ENCODE data around the gene ARL15. TPM values are rescaled to one million over a fixed set of nuclear protein-coding genes. Genes with fewer than 3 reads are reported as not detected.

The ARL15 gene
- total RNA-seq, 1 experiment from 2014 or later: 6.9 TPM

DNA sequence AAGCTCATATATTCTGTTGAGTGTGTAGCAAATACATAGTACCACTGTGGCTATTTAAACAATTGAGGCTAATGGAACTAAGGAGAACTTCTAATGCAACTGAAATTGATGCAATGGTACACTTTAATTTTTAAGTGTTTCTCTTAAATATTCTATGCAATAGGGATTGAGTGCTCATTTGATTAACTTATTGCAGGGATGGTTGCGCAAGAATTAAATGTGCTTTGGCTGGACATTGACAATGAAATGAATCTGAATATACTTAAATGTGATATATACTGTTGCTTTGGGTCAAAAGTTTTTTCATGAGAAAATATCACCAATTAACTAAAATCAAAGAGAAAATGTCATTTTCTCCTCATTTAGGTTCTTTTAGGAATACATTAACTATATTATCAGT lies 227.1 kb downstream of the ARL15 start:
- intact Hi-C loops (cut with micrococcal nuclease): no loop called here
- Histone ChIP-seq H3F3A (ENCODE audit: low read length, unreplicated experiment) (no peaks in the 10 kb centered on the region), H3K27me3 (ENCODE audit: low read length) (no peaks in the 10 kb centered on the region), H3K36me3 (ENCODE audit: low read depth, low read length) (no peaks in the 10 kb centered on the region), H3K4me3 (ENCODE audit: low read length) (no peak overlapping the region), H3K9me3 (ENCODE audit: low read length) (no peaks in the 10 kb centered on the region), H3K79me2 (ENCODE audit: low read length) (no peaks in the 10 kb centered on the region), H3K4me2 (ENCODE audit: low read length) (no peak overlapping the region), H4K20me1 (ENCODE audit: low read length) (no peaks in the 10 kb centered on the region), H3K27ac (ENCODE audit: low read length) (no peak overlapping the region), H3K9me2 (replicated peaks; ENCODE audit: low read length) (no peaks in the 10 kb centered on the region), H3K9ac (ENCODE audit: low read length) (no peak overlapping the region), H2AFZ (ENCODE audit: low read length) (no peak overlapping the region), H3K4me1 (ENCODE audit: insufficient read depth, low read length) (no peaks in the 10 kb centered on the region)
- ATAC-seq: no peak
- BruUV-seq (replicated peaks): no TSS peak
- ChIA-PET CTCF (no interaction called here), POLR2A (ENCODE audit: unreplicated experiment) (no interaction called here)
- no peak for DNase-seq
- TF ChIP-seq, protein P1, sequence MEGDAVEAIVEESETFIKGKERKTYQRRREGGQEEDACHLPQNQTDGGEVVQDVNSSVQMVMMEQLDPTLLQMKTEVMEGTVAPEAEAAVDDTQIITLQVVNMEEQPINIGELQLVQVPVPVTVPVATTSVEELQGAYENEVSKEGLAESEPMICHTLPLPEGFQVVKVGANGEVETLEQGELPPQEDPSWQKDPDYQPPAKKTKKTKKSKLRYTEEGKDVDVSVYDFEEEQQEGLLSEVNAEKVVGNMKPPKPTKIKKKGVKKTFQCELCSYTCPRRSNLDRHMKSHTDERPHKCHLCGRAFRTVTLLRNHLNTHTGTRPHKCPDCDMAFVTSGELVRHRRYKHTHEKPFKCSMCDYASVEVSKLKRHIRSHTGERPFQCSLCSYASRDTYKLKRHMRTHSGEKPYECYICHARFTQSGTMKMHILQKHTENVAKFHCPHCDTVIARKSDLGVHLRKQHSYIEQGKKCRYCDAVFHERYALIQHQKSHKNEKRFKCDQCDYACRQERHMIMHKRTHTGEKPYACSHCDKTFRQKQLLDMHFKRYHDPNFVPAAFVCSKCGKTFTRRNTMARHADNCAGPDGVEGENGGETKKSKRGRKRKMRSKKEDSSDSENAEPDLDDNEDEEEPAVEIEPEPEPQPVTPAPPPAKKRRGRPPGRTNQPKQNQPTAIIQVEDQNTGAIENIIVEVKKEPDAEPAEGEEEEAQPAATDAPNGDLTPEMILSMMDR (conservative IDR thresholded peaks at IDR 0.05; ENCODE audit: low read depth, low read length): no peak
- no peak for TF ChIP-seq EZH2 (IDR thresholded peaks at IDR 0.05; ENCODE audit: low read length, unreplicated experiment)
- TF ChIP-seq EZH2phosphoT487 (IDR thresholded peaks at IDR 0.05; ENCODE audit: borderline replicate concordance, low read length): no peak

DNA sequence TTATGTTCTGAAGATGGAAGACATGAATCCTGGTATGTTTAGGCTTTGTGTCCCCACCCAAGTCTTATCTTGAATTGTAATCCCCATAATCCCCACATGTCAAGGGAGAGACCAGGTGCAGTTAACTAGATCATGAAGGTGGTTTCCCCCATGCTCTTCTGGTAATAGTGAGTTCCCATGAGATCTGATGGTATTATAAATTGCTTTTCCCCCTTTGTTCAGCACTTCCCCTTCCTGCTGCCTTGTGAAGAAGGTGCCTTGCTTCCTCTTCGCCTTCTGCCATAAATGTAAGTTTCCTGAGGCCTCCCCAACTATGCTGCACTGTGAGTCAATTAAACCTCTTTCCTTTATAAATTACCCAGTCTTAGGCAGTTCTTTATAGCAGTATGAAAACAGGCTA lies 229.0 kb downstream of the ARL15 start:
- Histone ChIP-seq H3K4me3 (ENCODE audit: low read length) (no peak overlapping the region), H3K79me2 (ENCODE audit: low read length) (no peaks in the 10 kb centered on the region), H3K4me1 (ENCODE audit: insufficient read depth, low read length) (no peaks in the 10 kb centered on the region), H3K36me3 (ENCODE audit: low read depth, low read length) (no peaks in the 10 kb centered on the region), H3K9ac (ENCODE audit: low read length) (no peak overlapping the region), H3K27ac (ENCODE audit: low read length) (no peak overlapping the region), H3F3A (ENCODE audit: low read length, unreplicated experiment) (no peaks in the 10 kb centered on the region), H3K9me3 (ENCODE audit: low read length) (no peaks in the 10 kb centered on the region), H2AFZ (ENCODE audit: low read length) (no peak overlapping the region), H3K27me3 (ENCODE audit: low read length) (no peaks in the 10 kb centered on the region), H3K9me2 (replicated peaks; ENCODE audit: low read length) (no peaks in the 10 kb centered on the region), H4K20me1 (ENCODE audit: low read length) (no peaks in the 10 kb centered on the region), H3K4me2 (ENCODE audit: low read length) (no peak overlapping the region)
- no peak for ATAC-seq
- TF ChIP-seq, protein P1 (conservative IDR thresholded peaks at IDR 0.05; ENCODE audit: low read depth, low read length): no peak
- TF ChIP-seq EZH2phosphoT487 (IDR thresholded peaks at IDR 0.05; ENCODE audit: borderline replicate concordance, low read length): no peak
- no peak for TF ChIP-seq EZH2 (IDR thresholded peaks at IDR 0.05; ENCODE audit: low read length, unreplicated experiment)
- BruUV-seq (replicated peaks): no TSS peak
- intact Hi-C loops (cut with micrococcal nuclease): no loop called here
- CTCF ChIA-PET: no interaction called here
- DNase-seq: no peak
- POLR2A ChIA-PET (ENCODE audit: unreplicated experiment): no interaction called here

DNA sequence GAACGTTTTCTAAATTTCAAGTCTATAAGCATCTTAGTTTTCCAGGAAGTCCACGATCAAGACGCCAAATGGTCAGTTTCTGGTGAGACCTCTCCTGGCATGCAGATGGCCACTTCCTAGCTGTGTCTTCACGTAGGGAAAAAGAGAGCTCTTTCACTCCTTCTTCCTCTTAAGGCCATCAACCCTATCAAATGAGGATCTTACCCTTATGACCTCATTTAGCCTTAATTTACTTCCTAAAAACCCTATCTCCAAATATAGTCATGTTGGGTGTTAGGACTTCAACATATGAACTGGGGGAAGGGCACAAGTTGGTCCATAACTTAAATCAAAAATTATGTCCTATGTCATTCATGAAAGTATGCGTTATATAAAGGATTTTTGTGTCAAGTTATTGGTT lies 229.5 kb downstream of the ARL15 start:
- no TSS peak for BruUV-seq (replicated peaks)

More for the DNA sequence above, 229.5 kb downstream of the ARL15 start:
- H3K79me2 ChIP-seq (ENCODE audit: low read length): no peaks in the 10 kb centered on the region
- no peaks in the 10 kb centered on the region for H3F3A ChIP-seq (ENCODE audit: low read length, unreplicated experiment)
- no peaks in the 10 kb centered on the region for H3K9me2 ChIP-seq (replicated peaks; ENCODE audit: low read length)
- intact Hi-C loops (cut with micrococcal nuclease): no loop called here
- H3K4me1 ChIP-seq (ENCODE audit: insufficient read depth, low read length): no peaks in the 10 kb centered on the region
- POLR2A ChIA-PET (ENCODE audit: unreplicated experiment): no interaction called here
- DNase-seq (no peak), ATAC-seq (no peak)
- H3K4me2 ChIP-seq (ENCODE audit: low read length): no peak overlapping the region
- no peak overlapping the region for H3K9ac ChIP-seq (ENCODE audit: low read length)
- no peak overlapping the region for H2AFZ ChIP-seq (ENCODE audit: low read length)
- H4K20me1 ChIP-seq (ENCODE audit: low read length): no peaks in the 10 kb centered on the region
- CTCF ChIA-PET: no interaction called here
- H3K36me3 ChIP-seq (ENCODE audit: low read depth, low read length): no peaks in the 10 kb centered on the region
- TF ChIP-seq EZH2phosphoT487 (IDR thresholded peaks at IDR 0.05; ENCODE audit: borderline replicate concordance, low read length): no peak
- TF ChIP-seq, protein P1 (conservative IDR thresholded peaks at IDR 0.05; ENCODE audit: low read depth, low read length): no peak
- TF ChIP-seq EZH2 (IDR thresholded peaks at IDR 0.05; ENCODE audit: low read length, unreplicated experiment): no peak
- H3K27ac ChIP-seq (ENCODE audit: low read length): no peak overlapping the region
- no peaks in the 10 kb centered on the region for H3K9me3 ChIP-seq (ENCODE audit: low read length)
- H3K27me3 ChIP-seq (ENCODE audit: low read length): no peaks in the 10 kb centered on the region
- no peak overlapping the region for H3K4me3 ChIP-seq (ENCODE audit: low read length)

All from PC-3 (cell line).